ENCODE results near the gene MMP21.

MMP21 gene

DNA sequence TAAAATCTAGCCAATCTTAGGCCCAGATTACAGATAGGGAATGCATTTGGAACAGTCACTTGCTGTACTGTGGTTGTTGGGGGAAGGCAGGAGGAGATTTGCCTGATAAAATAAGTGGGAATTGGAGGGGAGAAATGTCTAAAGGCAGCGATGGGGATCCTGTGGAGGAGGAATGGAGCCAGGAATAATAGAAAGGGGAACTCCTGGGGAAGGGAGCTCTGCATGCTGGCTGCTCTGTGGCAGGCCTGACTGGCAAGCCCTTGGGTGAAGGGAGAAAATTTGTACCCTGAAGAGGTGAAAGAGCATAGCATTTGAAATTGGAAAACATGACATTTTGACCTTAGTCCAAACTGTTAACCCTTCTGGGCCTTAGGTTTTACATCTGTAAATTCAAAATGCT, 13.7 kb downstream of the MMP21 start:
- DNase-seq: no peak

DNA sequence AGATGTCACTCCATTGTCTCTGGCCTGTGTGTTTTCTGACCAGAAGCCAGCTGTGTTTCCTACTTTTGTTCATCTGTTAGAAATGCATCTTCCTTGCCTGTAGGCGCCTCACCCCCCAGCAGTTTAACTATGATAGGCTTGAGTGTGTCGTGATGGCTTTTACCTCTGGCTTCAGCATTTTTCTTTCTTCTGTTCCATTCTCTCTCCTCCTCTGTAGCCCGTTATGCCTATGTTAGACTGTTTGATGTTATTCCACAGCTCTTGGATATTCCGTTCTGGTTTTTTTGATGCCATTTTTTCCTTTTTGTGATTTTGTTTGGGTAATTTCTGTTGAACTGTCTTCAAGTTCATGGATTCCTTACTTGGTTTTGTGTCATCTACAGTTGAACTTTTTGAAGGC, 17.9 kb downstream of the MMP21 start:
- no peak for DNase-seq

DNA sequence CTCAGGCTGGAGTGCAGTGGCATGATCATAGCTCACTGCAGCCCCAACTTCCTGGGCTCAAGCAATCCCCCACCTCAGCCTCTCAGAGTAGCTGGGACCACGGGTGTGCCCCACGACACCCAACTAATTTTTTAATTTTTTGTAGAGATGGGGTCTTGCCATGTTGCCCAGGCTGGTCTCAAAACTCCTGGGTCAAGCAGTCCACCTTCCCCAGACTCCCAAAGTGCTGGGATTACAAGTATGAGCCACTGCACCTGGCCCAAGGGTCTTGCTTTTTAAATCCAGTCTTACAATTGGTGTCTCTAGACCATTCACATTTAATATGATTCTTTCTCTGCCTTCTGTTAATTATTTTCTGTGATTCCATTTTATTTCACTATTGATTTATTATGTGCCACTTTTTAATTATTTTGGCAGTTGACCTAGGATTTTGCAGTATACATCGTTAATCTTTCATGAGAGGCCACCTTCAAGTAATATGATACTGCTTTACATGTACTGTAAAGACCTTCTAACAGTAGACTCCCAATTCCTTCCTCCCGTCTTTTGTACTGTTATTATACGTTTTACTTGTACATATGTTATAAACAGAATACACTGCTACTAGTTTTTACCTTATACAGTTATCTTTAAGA, 18.7 kb downstream of the MMP21 start:
- DNase-seq: no peak

DNA sequence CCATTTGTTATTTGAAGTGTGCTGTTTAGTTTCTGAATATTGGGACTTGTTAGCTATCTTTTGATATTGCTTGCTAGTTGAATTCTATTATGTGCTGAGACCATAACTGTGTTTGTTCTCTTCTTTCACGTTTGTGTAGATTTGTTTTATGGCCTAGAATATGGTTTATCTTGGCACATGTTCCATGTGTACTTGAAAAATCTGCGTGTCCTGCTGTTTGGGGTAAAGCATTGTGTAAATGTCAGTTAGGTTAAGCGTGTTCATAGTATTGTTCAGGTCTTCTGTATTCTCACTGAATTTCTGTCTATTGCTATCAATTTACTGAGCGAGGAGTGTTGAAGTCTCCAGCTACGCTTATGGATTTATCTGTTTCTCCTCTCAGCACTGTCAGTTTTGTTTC, 19.4 kb downstream of the MMP21 start:
- no peak for DNase-seq

DNA sequence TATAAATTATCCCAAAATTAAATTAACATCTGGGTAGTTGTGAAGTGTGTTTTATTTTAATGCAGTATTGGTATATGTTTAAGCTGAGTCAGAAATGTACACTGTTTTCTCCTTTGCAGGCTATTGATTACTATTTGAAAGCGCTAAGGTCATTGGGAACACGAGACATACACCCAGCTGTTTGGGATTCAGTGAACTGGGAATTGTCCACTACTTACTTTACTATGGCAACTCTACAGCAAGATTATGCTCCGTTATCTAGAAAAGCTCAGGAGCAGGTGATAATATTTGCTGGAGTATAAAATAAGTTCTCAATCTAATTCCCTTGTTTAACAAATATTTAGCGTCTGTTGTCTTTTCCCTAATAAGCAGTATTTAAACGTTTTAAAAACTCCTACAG, 28.2 kb downstream of the MMP21 start:
- DNase-seq: no peak

DNA sequence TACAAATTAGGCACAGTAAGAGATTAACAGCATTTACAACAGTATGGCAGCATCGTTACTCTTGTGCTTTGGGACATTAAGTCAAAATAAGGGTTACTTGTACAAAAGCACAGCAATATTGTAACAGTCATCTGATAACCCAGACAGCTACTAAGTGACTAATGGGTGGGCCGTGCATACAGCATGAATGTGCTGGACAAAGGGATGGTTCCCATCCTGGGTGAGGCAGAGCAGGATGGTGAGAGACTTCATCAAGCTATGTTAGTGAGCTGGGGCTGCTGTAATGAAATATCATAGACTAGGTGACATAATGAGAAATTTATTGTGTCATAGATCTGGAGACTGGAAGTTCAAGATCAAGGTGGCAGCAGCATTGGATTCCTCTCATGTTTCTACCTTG, 30.7 kb downstream of the MMP21 start:
- DNase-seq: no peak

DNA sequence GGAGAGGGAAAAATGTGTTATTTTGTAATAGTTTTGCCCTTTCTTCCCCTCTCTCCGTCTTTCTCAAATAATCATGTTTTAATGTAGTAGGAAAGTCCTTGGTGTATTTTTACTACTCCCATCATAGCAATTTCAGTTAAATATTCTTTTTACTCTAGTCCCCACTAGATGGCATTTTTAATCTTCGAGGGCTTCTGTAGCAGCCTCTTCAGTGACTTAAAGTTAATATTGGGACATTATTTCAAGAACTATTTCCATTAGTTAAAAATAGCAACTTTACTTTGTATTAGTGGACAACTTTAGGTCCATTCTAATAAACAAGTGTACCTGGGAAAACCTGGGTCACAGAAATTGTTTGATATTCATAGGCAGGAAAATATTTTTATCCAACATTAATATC, 33.2 kb downstream of the MMP21 start:
- DNase-seq: no peak

DNA sequence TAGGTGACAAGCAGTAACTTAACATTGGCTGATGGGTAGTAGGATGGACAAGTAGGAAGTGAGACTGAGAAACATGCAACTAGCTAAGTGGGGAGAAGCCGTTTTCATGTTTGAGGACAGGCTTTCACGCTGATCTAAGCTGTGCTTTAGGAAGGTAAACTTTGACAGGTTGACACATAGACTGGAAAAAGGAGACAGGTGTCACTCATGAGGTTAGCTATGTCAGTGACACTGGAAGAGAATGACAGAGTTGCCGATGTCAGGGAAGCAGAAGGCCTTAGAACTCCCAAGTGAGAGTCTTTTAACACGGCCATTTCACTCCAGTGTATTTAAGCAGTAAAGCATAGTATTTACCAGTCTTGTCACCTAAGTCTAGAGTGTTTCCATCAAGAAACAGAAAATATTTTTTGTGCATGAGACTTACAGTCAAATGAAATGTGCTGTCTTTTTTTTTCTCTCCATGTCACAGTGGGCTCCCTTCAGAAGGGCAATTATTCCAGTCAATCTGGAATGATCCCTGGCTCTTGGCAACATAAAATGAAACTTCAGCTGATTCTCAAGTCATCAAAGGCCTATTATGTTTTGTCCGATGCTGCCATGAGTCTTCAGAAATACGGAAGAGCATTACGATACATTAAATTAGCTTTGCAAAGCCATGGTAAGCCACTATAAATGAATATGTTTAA, 35.5 kb downstream of the MMP21 start:
- DNase-seq: no peak

DNA sequence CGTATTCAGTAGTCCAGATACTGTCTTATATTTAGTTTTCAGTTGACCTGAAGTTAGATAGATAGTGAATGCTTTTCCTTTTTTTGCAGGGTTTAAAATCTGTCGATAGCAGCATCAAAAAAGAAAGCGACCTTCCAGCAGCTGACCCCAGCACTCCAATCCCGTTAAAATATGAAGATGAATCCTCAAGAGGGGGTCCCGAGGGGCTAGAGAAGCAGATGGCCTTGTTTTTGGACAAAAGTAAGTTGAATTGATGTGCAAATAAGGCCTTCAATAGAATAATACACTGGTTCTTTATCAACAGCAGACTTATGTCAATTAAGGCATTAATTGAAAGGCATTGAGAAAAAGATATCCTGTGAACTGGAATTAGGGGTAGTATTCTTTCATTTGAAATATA, 37.4 kb downstream of the MMP21 start:
- DNase-seq: no peak

DNA sequence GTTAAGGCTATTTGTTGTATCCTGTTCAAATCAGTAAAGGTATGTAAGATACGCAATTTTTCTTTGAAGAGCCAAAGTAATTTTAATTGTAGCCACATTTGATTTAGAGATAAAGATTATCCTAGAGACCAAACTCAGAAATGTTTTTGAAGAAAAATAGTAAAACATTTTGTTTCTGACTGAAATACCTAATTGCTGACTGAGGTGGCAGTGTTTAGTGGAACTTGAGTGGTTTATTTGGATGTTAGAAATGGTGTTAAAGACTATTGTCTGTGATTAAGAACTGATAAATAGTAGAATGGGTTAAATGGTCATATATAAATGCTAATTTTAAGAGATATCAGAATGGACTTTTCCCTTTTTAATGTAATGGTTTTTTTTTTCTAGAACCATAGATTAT, 40.8 kb downstream of the MMP21 start:
- DNase-seq: no peak

DNA sequence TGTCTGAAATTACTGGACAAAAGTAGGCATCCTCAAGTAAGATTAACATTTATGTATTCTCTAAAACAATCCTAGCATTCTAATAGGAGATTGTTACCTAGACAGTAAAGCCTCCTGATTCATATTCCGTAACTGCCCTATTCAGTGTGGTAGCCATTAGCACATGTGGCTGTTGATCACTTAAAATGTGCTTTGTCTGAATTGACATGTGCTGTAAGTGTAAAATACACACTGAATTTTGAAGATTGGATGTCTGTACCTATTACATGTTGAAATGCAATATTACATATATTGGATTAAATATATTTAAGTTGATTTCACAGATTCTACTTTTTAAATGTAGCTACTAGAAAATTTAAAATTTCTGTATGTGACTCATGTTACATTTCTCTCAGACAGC, 41.5 kb downstream of the MMP21 start:
- DNase-seq: no peak

DNA sequence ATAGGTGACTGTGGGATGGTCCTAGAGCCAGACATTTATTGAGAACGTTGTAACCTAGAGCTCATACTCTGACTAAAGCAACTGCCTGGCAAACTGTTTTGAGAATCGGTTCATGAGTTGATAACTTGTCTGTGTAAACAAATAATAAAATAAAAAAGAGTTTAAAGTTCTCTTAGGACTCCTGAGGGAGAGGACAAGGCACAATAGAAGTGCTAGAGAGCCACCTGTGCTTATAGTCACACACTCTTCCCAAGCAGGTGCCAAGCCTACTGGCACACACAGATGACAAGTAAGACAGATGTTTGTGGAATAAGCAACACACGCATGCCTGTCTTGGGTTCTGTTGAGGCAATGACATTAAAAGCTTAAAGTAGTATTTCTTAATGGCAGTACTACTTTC, 48.2 kb downstream of the MMP21 start:
- no peak for DNase-seq

DNA sequence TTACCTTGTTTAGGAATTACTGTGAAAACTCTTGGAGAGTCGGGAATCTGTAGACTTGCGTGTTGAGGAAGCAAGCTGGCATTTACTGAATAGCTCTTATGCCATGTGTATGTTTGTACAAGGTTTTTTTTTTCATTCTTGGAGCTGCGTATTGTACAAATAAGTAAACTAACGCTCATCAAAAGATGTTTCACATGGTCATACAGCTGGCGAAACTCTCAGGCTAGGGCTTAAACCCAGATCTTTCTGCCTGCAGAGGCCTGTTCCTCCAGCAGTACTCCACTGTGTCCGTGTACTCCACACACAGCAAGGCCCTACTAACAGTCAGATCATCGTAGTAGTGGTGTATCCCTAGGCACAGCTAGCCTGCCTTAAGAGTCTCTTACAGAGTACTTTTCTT, 48.7 kb downstream of the MMP21 start:
- no peak for DNase-seq

DNA sequence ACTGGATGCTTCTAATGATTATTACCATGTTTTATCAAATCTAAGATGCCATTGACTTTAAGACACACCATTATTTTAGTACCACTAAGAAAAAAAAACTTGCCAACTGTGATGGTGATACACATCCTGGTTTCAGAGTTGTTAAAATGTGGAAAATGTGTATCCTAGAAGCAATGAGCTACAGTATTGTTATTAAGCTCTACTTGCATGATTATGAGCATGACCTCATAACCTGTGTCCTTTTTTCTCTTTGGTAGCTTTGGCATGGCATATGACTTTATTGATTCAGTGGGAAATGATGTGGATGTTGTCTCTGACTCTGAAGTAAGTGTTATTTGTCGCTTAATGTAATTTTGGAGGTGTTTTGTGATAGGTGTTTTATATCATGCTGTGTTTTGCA, 52.8 kb downstream of the MMP21 start:
- DNase-seq: no peak

DNA sequence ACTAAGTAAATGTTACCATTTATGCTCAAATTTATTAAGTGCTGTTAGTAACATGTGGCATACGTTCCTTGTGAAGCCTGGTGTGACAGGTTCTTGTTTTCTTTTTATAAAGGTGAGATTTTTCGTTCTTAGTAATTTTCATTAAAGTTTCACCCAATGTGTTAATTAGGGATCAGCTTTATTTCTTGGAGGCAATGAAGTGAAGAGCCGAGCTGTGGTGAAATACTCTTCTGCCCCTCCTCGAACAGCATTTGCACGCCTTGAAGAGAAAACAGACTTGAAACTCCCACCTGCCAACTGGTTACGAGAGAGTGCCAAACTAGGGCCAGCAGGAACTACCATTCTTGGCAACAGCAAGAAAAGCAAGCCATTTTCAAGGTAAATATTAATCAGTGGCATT, 54.6 kb downstream of the MMP21 start:
- DNase-seq: no peak

DNA sequence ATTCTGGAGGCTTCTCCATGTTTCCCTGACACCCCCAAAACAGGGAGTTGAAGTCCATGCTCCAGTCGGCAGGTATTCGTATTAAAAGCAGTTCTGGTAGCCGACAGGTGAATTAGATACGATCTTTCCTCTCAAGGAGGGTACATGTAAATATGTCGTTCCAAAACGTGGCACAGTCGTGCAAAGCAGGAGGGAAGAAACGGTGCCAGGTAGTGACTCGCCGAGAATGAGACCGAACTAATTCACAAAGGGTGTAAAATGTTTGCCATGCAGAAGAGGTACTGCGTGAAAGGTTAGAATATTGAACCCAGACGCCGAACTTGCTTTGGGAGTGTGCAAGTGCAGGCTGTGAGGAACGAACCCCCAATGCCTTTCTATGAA, 55.6 kb downstream of the MMP21 start:
- DNase-seq: no peak

DNA sequence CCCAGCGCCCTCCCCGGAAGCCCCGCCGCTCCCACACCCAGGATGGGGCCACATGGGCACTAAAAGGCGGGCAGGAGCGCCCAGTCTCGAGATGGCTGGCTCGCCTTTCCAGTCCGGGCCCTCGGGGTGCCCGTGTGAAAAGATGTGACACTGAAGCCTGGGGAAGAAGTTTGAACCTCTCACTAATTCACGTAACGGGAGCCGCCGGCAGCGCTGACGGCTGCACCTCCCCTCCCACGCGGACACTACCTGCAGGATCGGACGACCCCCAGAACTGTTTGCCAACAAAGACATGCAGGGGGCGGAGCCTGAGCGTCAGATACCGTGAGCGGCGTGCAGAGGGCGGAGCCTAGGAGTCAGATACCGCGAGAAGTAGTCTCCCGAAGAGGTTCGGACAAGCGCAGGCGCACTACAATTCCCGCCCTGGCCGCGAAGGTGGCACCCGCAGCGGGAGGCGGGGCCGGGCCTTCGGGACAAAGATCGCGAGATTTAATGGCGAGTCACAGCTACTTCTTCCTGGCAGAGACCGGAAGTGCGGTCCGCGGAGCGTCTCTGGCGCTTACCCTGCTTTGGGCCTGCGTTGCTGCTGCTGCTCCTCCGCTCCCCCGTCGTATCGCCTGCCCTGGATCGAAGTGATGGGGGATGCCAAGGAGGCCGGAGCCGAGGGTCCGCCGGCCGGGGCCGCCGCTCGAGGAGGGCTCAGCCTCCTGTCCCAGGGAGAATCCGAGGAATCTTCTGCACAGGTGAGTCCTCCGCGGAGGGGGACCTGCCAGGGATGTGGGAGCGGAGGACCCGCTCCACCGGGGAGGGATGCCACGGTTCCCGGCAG, 56.2 kb downstream of the MMP21 start, which contains the start of gene EDRF1:
Gene EDRF1 (plus strand): TSS at position 537 of the 829 bp plus-strand sequence. CDS start 99 bp downstream, at position 636.
- peak; percentile 96 for DNase-seq
